CD4-positive, alpha-beta T cell treated with Interferon alpha-2 for 1 hour (primary cell): Measurements from ENCODE around the gene HACL1.
A peak's percentile ranks its signal among the peaks of the same experiment; 100 is the strongest.

Experiments
- DNase-seq, 2 donors: peaks; one replicate each; pipeline ENCODE4 v3.0.0-alpha.2; 2020 to 2022

The HACL1 gene

DNA sequence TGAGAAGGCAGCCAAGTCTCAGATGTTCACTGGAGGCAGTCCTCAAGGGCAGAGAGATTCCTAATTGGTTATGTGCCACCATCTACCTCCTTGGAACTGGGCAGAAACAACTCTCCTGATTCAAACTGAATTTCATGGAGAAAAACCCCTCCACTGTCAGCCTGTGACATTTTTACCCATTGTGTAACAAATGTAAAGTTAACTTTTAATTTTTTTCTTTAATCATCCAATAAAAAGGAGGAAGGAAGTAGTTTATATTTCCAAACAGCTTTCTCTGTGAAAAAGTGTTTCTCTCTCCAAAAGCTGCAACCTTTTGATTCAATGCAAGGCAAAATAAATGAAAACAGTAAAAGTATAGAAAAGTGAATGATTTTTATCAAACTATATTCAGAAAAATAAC lies 79.4 kb downstream of the HACL1 start:
- DNase-seq = no peak

DNA sequence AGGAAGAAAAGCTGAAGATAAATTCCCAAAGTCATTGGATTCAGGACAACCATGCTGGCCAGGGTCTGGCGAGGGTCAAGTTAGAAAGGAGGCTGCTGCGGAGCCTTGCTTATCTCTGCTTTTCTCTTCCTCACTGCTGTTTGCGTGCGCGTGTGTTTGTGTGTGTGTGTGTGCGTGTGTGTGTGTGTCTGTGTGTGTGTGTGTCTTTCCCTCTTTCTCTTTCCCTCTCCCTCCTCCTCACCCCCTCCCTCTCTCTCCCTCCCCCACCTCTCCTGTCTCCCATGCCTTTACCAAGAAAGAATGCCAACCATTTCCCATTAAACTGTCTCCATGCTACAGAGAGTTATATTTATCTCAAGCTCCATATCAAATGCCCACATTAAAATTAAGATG lies 79.8 kb downstream of the HACL1 start, which contains the start of gene COLQ:
TSS of gene COLQ (minus strand) at position 134 of the 393 bp plus-strand sequence. CDS start at position 53, 81 bp downstream.
- DNase-seq = no peak

- no peak for DNase-seq
Measured at GRCh38 chr3:15520804-15521572, 80.4 kb downstream of the HACL1 start.

GRCh38 chr3:15520185-15520584 lies 81.2 kb downstream of the HACL1 start:
- peak; percentile 26 to 31 for DNase-seq

GRCh38 chr3:15519096-15519495 lies 82.3 kb downstream of the HACL1 start:
- DNase-seq = no peak

- no peak for DNase-seq
Measured at GRCh38 chr3:15514663-15515340, 86.6 kb downstream of the HACL1 start.

DNA sequence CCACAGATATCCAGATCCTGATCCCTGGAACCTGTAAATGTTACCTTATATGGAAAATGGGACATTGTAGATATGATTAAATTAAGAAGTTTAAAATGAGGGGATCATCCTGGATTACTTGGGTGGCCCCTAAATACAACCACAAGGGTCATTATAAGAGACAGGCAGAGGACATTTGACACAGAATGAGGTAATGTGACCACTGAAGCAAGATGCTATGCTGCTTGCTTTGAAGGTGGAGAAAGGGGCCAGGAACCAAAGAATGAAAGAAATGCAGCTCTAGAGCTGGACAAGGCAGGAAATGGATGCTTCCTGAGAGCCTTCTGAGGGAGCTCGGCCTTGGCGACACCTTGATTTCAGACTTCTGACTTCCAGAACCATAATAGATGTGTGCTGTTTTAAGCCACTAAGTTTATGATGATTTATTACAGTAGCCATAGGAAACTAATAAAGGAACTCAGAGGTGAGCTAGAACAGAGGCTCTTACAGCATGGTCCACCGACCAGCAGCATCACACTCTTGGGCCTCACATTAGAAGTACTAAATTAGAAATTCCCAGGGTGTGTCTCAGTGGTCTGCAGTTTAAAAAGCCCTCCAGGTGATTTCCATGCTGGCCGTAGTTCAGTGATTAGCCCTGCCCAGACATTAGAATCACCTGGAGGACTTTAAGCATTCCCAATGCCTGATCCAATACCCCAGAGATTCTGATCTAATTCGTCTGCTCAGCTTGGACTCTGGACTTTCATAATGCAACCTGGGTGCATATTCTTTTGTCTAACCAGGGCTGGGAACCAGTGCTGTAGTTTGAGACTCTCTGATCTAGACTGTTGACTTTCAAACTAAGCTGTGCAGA lies 87.3 kb downstream of the HACL1 start:
- no peak for DNase-seq

DNA sequence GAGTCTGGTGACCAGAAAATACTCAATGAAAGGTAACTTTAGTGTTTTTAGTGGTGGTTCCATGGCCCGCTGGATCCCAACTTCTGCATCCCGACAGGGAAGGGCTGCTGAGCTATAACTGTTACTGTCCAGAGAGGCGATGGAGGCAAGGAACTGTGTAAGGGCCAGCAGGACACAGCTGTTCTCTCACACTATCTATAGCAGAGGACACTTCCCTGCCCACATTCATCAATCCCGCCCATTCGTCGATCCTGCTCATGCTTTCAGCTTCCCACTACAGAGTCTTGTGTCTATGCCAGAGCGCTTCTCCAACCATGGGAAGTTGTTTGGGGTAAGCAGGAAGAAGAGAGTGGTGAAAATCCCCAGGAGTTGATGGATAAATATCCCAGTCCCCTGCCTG lies 88.3 kb downstream of the HACL1 start:
- DNase-seq = no peak

- DNase-seq = no peak
Measured at GRCh38 chr3:15512166-15512565, 89.2 kb downstream of the HACL1 start.

DNA sequence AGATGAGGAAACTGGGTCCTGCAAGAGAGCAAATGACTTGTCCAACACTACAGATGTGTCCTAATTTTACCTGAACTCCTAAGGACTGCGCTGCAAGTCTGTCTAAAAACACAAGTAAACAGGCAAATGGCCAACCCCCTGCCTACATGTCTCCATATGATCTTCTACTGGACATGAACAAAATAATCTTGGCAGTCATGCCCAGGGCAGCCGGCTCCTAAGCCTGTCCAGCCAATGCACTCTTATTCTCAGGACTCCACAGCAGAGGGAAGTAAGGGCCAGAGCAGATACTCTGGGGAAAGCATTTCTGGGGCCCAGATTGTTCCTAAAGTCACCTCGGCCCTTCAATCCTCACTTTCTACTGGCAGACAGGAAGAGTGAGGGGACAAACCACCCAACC lies 90.2 kb downstream of the HACL1 start:
- no peak for DNase-seq
